SK-N-SH (cell line): ENCODE data around the gene ABCA3.

Experiments used
- CTCF ChIP-seq: fragments of 200-600 bp; sonication (generic); IDR thresholded peaks from 2 replicates; pipeline ENCODE4 v1.6.1; 2017; ENCODE audit warnings: antibody characterized with exemption, mild to moderate bottlenecking, moderate library complexity
- EZH2phosphoT487 ChIP-seq: fragments of 200-600 bp; sonication (generic); IDR thresholded peaks from 2 replicates; pipeline ENCODE4 v1.6.1; 2017; ENCODE audit warnings: low read depth, mixed run types, mild to moderate bottlenecking, antibody characterized with exemption, moderate library complexity, borderline replicate concordance
- IRF3 ChIP-seq: fragments of 150-350 bp; IDR thresholded peaks from 2 replicates; pipeline ENCODE4 v1.6.1; 2016; ENCODE audit warnings: mild to moderate bottlenecking, low read depth, low read length
- MAX ChIP-seq: IDR thresholded peaks from 2 replicates; pipeline ENCODE4 v1.4.0; 2012; ENCODE audit warnings: low read depth
- MEF2A ChIP-seq: IDR thresholded peaks from 2 replicates; pipeline ENCODE4 v1.4.0; 2012; ENCODE audit warnings: low read depth, borderline replicate concordance
- RAD21 ChIP-seq: IDR thresholded peaks from 2 replicates; pipeline ENCODE4 v1.6.1; 2012; ENCODE audit warnings: mild to moderate bottlenecking, low read length
- TEAD4 ChIP-seq: IDR thresholded peaks from 2 replicates; pipeline ENCODE4 v1.4.0; 2012; ENCODE audit warnings: mild to moderate bottlenecking, borderline replicate concordance; ENCODE audit not compliant: insufficient read depth

GRCh38 chr16:2253293-2253692 lies 87.2 kb downstream of the ABCA3 start:
- TF ChIP-seq MAX (no peak), CTCF (no peak), RAD21 (no peak), MEF2A (no peak), TEAD4 (no peak), IRF3 (no peak), EZH2phosphoT487 (no peak)
